HCT116 (cell line): Measurements from ENCODE around the gene BBLN. TPM values are rescaled to one million over a fixed set of nuclear protein-coding genes. Genes with fewer than 3 reads are reported as not detected.

Source experiments
- ATAC-seq: fragments of 200-7000 bp; cut with Tn5 transposase; 2 replicates; pipeline ENCODE4 v1.9.1; 2020; ENCODE audit warnings: mild to moderate bottlenecking, moderate library complexity
- BruUV-seq: library from RNA; stranded (reverse); fragments of 400-500 nt; replicated peaks from 2 replicates; lab custom pipeline; 2021; lab: Mats Ljungman, UMichigan
- CTCF ChIA-PET: fragments of 300-600 bp; sonication (Branson Sonifier 250); formaldehyde crosslinking; loops from one replicate; lab custom pipeline; 2021; ENCODE audit warnings: antibody characterized with exemption; lab: Charles Lee
- POLR2A ChIA-PET: fragments of 300-600, 350-600 bp; sonication (Branson Sonifier 250); formaldehyde crosslinking; loops from one replicate; lab custom pipeline; 2021; ENCODE audit warnings: antibody characterized with exemption; lab: Charles Lee
- RAD21 ChIA-PET, 2 experiments: fragments of 300-600 bp; sonication (Branson Sonifier 250); formaldehyde crosslinking; loops; one replicate each; lab custom pipeline; 2023; ENCODE audit warnings: low total read pairs in 2 of 2; ENCODE audit not compliant: uncharacterized antibody in 2 of 2, unreplicated experiment in 2 of 2, low non-redundant PET in 1 of 2; lab: Charles Lee
- DNase-seq: peaks from one replicate; pipeline ENCODE4 v3.0.0-alpha.2; 2010; ENCODE audit warnings: low read depth, low spot score
- H2AFZ ChIP-seq: fragments of 200-600 bp; shearing (Covaris generic), sonication (generic); 2 replicates; pipeline ENCODE4 v1.6.1; 2017; ENCODE audit warnings: low read depth, mixed run types, mixed read lengths, antibody characterized with exemption, low read length; ENCODE audit not compliant: poor library complexity, severe bottlenecking
- H3K27ac ChIP-seq: 2 replicates; pipeline ENCODE4 v1.5.1; 2012; ENCODE audit warnings: low read depth, low read length
- H3K27me3 ChIP-seq: fragments of 200-600 bp; sonication (generic); 2 replicates; pipeline ENCODE4 v1.6.1; 2016; ENCODE audit warnings: mixed run types, low read length, mixed read lengths; ENCODE audit not compliant: insufficient read depth
- H3K36me3 ChIP-seq, 2 experiments: fragments of 200-500 bp in 1 of 2; fragments of 200-600 bp in 1 of 2; sonication (Bioruptor generic) in 1 of 2; sonication (generic) in 1 of 2; 2 replicates each; pipeline versions ENCODE4 v1.5.1 to v1.6.1; 2014 to 2016; ENCODE audit warnings: low read length in 2 of 2, inconsistent platforms in 1 of 2, mixed read lengths in 1 of 2, mixed run types in 1 of 2; ENCODE audit not compliant: insufficient read depth in 2 of 2, control insufficient read depth in 1 of 2
- H3K4me1 ChIP-seq, 2 experiments: fragments of 200-600 bp in 1 of 2; sonication (generic) in 1 of 2; 2 replicates each; pipeline versions ENCODE4 v1.5.1 to v1.6.1; 2012 to 2017; ENCODE audit warnings: low read length in 2 of 2, inconsistent platforms in 1 of 2, mild to moderate bottlenecking in 1 of 2, mixed read lengths in 1 of 2, mixed run types in 1 of 2, moderate library complexity in 1 of 2; ENCODE audit not compliant: insufficient read depth in 2 of 2, control insufficient read depth in 1 of 2
- H3K4me2 ChIP-seq: fragments of 200-600 bp; sonication (generic); 2 replicates; pipeline ENCODE4 v1.6.1; 2017; ENCODE audit warnings: mixed run types, low read length, mixed read lengths
- H3K4me3 ChIP-seq, 2 experiments: fragments of 200-600 bp in 1 of 2; sonication (generic) in 1 of 2; replicated peaks in 1 of 2; 2 replicates each; pipeline ENCODE4 v1.5.1; 2011 to 2016; ENCODE audit warnings: low read length in 2 of 2, control low read depth in 1 of 2, low read depth in 1 of 2, mild to moderate bottlenecking in 1 of 2, mixed read lengths in 1 of 2, mixed run types in 1 of 2
- H3K79me2 ChIP-seq: fragments of 200-600 bp; sonication (generic); 2 replicates; pipeline ENCODE4 v1.6.1; 2017; ENCODE audit warnings: mild to moderate bottlenecking, mixed run types, low read length, moderate library complexity, mixed read lengths; ENCODE audit not compliant: insufficient read depth
- H3K9ac ChIP-seq: fragments of 200-600 bp; sonication (generic); 2 replicates; pipeline ENCODE4 v1.6.1; 2016; ENCODE audit warnings: low read length, mixed read lengths
- H3K9me2 ChIP-seq: fragments of 200-600 bp; sonication (generic), shearing (Covaris generic); 2 replicates; pipeline ENCODE4 v1.6.1; 2017; ENCODE audit warnings: mixed run types, mild to moderate bottlenecking, moderate library complexity; ENCODE audit not compliant: insufficient read depth
- H3K9me3 ChIP-seq, 2 experiments: fragments of 200-500 bp in 1 of 2; fragments of 200-600 bp in 1 of 2; sonication (Bioruptor generic) in 1 of 2; sonication (generic) in 1 of 2; 2 replicates each; pipeline ENCODE4 v1.6.1; 2014 to 2017; ENCODE audit warnings: low read length in 2 of 2, mixed read lengths in 2 of 2, inconsistent platforms in 1 of 2, low read depth in 1 of 2, mild to moderate bottlenecking in 1 of 2, mixed run types in 1 of 2, moderate library complexity in 1 of 2; ENCODE audit not compliant: control insufficient read depth in 1 of 2, insufficient read depth in 1 of 2
- H4K20me1 ChIP-seq: fragments of 200-600 bp; sonication (generic), shearing (Covaris generic); 2 replicates; pipeline ENCODE4 v1.6.1; 2017; ENCODE audit warnings: mixed run types, mild to moderate bottlenecking, moderate library complexity; ENCODE audit not compliant: insufficient read depth
- CBX3 ChIP-seq: IDR thresholded peaks from 2 replicates; pipeline ENCODE4 v1.6.1; 2012; ENCODE audit warnings: low read depth
- CEBPB ChIP-seq: IDR thresholded peaks from 2 replicates; pipeline ENCODE4 v1.6.1; 2012; ENCODE audit warnings: low read depth
- EZH2 ChIP-seq: fragments of 200-600 bp; sonication (generic); IDR thresholded peaks from 2 replicates; pipeline ENCODE4 v1.6.1; 2017; ENCODE audit warnings: antibody characterized with exemption, mixed run types
- POLR2AphosphoS5 ChIP-seq: IDR thresholded peaks from 2 replicates; pipeline ENCODE4 v1.6.1; 2011; ENCODE audit warnings: mild to moderate bottlenecking, low read depth, low read length, moderate library complexity
- SRF ChIP-seq: IDR thresholded peaks from 2 replicates; pipeline ENCODE4 v1.6.1; 2012; ENCODE audit warnings: low read depth
- TCF7L2 ChIP-seq: IDR thresholded peaks from 2 replicates; pipeline ENCODE4 v1.7.0; 2011; ENCODE audit warnings: borderline replicate concordance, inconsistent platforms; ENCODE audit not compliant: insufficient read depth, insufficient read length; ENCODE audit errors: extremely low read depth
- intact Hi-C: fragments of 100-400 bp; cut with micrococcal nuclease; formaldehyde crosslinking; loops from 2 replicates; pipeline ENCODE4 v1.10.0; 2022
- total RNA-seq: library from RNA; stranded (reverse); gene quantifications from one replicate; pipeline ENCODE4 v1.2.1, GENCODE V29; 2021; ENCODE audit not compliant: unreplicated experiment
- TF ChIP-seq, protein P1 (sequence below): IDR thresholded peaks from 2 replicates; pipeline ENCODE4 v1.6.1; 2012; ENCODE audit warnings: low read depth

BBLN gene
- total RNA-seq, 1 experiment from 2014 or later, result 119 TPM

DNA sequence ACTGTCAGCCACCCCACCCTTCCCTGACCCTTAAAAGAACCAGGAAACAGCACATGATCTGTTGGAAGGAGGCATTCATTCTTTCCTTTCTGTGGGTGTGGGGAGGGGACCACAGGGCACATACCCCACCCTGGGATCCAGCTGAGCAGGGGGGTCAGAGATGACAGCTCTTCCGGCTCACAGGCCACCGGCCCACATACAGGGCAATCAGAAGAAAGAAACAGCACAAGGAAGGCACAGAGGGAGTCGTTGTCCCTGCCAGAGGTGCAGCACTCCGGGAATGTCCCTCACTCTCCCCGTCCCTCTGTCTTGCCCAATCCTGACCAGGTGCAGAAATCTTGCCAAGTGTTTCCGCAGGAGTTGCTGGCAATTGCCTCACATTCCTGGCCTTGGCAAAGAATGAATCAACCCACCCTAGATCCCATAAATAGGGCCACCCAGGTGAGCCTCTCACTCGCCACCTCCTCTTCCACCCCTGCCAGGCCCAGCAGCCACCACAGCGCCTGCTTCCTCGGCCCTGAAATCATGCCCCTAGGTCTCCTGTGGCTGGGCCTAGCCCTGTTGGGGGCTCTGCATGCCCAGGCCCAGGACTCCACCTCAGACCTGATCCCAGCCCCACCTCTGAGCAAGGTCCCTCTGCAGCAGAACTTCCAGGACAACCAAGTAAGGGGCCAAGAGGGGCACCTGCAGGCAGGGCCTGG, 10.9 kb upstream of the BBLN start, which contains the start of gene LCN2:
Gene LCN2 (plus strand): TSS at position 453 of the 701 bp plus-strand sequence. CDS start 73 bp downstream, at position 526.
- ChIA-PET CTCF (no interaction called here), RAD21 (no interaction called here), POLR2A (no interaction called here)
- H3K4me2 ChIP-seq, result peak within 1 kb of the TSS; percentile 49
- H3K9me3 ChIP-seq, result no peaks in the 10 kb centered on the region
- no peak for TF ChIP-seq EZH2
- TF ChIP-seq, protein P1, sequence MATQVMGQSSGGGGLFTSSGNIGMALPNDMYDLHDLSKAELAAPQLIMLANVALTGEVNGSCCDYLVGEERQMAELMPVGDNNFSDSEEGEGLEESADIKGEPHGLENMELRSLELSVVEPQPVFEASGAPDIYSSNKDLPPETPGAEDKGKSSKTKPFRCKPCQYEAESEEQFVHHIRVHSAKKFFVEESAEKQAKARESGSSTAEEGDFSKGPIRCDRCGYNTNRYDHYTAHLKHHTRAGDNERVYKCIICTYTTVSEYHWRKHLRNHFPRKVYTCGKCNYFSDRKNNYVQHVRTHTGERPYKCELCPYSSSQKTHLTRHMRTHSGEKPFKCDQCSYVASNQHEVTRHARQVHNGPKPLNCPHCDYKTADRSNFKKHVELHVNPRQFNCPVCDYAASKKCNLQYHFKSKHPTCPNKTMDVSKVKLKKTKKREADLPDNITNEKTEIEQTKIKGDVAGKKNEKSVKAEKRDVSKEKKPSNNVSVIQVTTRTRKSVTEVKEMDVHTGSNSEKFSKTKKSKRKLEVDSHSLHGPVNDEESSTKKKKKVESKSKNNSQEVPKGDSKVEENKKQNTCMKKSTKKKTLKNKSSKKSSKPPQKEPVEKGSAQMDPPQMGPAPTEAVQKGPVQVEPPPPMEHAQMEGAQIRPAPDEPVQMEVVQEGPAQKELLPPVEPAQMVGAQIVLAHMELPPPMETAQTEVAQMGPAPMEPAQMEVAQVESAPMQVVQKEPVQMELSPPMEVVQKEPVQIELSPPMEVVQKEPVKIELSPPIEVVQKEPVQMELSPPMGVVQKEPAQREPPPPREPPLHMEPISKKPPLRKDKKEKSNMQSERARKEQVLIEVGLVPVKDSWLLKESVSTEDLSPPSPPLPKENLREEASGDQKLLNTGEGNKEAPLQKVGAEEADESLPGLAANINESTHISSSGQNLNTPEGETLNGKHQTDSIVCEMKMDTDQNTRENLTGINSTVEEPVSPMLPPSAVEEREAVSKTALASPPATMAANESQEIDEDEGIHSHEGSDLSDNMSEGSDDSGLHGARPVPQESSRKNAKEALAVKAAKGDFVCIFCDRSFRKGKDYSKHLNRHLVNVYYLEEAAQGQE, result no peak
- no peak for TF ChIP-seq TCF7L2
- TF ChIP-seq POLR2AphosphoS5, result peak; percentile 88
- TF ChIP-seq CBX3, result no peak
- TF ChIP-seq CEBPB, result no peak
- TF ChIP-seq SRF, result no peak
- no peak within 1 kb of the TSS for H2AFZ ChIP-seq
- H3K27ac ChIP-seq, result peak within 1 kb of the TSS; percentile 33; the same call in 1 of the 2 replicates
- DNase-seq, result peak; percentile 48
- no TSS peak for BruUV-seq
- H3K79me2 ChIP-seq, result no peaks in the 10 kb centered on the region
- H3K36me3 ChIP-seq, result no peaks in the 10 kb centered on the region
- no peak for ATAC-seq
- peaks cover 10 to 29% of the 10 kb centered on the region in 2 experiments for H3K4me1 ChIP-seq
- H4K20me1 ChIP-seq, result no peaks in the 10 kb centered on the region
- H3K4me3 ChIP-seq, result peak within 1 kb of the TSS in 1 of 2 experiments; percentile 3; a peak in 2 of 4 replicates
- no peaks in the 10 kb centered on the region for H3K9me2 ChIP-seq
- peak within 1 kb of the TSS; percentile 25 for H3K9ac ChIP-seq
- H3K27me3 ChIP-seq, result no peaks in the 10 kb centered on the region
- intact Hi-C loops, result no loop called here
